HG03439 (cell line): ENCODE results near the gene CYSLTR2.

Source experiments
- ATAC-seq: cut with Tn5 transposase; IDR thresholded peaks from one replicate; pipeline ENCODE4 v1.9.1; 2021; ENCODE audit warnings: mild to moderate bottlenecking, moderate library complexity; ENCODE audit not compliant: unreplicated experiment

CYSLTR2 gene, protein sequence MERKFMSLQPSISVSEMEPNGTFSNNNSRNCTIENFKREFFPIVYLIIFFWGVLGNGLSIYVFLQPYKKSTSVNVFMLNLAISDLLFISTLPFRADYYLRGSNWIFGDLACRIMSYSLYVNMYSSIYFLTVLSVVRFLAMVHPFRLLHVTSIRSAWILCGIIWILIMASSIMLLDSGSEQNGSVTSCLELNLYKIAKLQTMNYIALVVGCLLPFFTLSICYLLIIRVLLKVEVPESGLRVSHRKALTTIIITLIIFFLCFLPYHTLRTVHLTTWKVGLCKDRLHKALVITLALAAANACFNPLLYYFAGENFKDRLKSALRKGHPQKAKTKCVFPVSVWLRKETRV

DNA sequence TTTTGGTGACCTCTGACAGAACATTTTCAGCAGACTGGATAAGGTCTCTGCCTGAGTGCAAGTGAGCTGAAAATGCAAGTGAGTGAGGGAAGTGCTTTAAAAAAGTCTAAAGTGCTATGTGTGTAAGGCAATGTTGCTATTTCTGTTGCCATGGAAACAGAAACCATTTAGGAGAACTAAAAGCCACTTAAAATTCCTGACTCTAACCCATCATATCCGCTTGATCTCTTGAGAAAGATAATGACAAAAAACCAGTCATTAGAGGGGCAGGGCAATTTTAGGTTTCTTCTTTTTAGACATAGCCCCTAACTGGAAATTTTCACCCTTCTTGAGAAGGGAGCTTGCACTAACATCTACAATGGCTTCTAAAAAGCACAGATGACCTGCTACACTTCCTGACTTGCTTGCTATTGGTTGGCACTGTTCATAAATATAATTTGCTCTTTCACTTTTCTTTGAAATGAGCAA is at the start of gene CYSLTR2:
CYSLTR2 (plus strand) TSS at position 458 of the 468 bp plus-strand sequence. CDS start 52,889 bp downstream, outside the sequence.
- ATAC-seq: no peak

DNA sequence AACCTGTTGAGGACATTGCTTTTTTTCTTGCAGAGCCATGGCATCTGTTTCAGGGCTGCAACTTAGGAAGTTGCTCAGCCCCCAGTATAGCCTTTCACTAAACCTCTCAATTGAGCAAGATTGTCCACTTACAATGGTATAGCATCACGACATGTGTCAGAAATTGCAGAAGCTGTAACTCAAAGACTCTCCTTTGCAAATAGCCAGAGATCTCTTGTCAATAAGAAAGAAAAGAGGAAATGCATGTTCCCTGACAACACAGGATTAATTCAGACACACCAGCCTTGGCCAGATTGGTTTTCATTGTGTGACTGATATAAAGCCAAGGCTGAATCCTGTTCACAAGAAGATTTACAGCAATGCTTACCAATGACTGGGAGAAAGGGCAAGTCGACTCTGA is 38.7 kb upstream of the CYSLTR2 start:
- no peak for ATAC-seq

DNA sequence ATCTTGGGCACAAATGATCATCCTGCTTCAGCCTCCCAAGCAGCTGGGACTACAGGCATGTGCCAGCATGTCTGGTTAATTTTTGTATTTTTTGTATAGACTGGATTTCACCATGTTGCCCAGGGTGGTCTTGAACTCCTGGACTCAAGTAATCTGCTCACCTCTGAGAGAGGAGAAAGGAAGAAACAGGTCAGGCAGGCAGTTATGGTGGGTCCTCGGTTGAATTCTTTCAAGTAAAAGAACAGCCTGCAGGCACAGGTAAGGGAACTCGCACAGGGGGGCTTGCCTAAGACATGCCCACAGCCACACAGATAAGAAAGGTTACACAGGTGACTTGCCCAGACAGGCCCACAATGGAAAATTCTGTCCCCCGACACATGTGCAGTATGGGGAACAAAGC is 34.8 kb upstream of the CYSLTR2 start:
- no peak for ATAC-seq

DNA sequence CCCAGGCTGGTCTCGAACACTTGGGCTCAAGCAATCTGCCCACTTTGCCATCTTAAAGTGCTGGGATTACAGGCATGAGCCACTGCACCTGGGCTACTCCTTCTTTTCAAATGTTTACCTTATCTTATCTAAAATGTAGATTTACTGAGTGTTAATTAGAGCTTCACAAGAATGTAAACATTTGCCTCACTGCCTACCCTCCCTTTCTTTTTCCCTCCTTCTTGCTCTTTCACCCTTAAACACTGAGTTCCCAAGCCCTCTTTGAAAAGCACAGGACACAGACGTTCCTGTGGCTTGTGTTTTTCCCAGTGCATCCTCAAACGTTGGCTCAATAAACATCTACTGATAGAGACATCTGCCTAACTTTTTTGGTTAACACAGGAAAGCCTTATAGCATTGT is 32.7 kb upstream of the CYSLTR2 start:
- no peak for ATAC-seq

DNA sequence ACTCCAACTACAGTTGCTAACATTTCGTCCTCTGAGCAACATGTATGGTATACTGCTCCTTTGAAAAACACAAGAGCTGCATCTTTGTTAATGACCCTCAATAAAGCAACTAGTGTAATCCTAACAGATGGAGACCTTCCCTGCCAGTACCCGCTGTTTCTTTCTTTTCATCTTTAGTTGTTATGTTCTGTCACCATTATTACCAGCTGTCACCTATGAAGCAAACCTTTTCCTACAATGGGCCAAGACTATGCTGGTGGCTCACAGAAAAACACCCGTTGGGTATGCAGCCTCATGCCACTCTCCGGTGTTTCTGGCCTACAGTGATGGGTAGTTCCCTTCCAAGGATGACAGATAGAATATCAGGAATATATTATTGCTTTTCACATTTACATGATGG is 29.7 kb upstream of the CYSLTR2 start:
- no peak for ATAC-seq

DNA sequence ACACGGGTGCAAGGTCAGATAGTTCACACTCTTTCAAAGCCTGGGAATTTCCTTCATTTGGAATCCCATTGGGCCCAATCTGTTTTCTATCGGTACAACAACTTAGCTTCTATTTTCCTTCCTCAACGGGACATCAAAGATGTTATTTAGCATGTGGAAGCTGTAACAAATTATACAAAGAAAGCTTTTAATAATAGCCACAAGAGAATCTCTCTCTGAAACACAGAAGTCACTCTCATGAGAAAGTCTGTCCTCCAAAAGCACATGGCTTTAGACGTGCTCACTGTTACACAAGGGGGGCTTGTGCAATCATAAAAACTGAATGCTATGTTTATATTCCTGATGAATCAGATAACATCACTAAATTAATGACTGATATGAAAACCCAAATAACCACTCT is 28.9 kb upstream of the CYSLTR2 start:
- ATAC-seq: no peak

DNA sequence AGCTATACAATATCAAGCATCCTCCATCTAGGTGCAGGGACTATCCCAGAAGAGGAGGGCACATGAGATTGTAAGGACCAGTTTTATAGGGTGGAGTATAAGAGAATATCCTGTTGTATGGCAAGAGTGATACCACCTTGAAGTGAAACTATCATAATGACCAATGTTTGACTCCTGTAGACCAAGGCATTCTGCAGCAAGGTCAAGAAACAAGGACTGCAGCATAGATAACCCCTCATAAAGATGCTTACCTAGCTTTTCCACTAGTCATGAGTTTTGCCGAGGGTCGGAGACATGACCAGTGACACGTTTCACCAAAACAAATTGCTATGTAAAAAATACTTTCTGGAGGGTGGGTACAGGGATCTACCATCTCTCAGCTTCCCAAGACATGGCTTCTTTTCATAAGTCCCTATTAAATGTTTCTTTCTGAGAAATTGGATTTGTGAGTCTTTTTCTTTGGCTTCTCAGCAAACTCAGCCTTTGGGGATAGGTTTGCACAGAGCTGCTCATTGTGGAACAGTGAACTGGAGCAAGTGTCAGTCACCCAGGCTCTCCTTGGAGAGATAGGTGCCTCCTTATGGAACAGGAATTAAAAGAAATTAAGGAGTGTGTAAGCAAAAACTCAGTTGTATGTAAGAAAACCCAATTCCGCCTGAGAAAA is 28.2 kb upstream of the CYSLTR2 start:
- no peak for ATAC-seq

DNA sequence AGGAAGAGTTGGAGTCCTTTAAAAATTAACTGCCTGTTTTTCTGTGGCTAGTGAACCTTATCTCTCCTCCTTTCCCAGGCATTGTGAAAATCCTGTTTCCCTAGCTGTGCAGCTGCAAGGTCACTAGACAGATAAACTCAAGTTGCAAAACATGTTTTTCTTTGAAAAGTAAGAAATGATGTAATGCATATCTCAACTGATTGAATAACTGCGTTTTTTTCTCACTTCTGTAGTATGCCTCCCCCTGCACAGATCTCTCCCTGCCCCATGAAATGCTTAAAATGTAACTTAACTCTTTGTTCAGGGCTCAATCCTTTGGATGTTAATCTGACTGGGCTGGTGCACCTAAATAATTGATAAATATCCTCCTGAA is 27.7 kb upstream of the CYSLTR2 start:
- ATAC-seq: no peak

DNA sequence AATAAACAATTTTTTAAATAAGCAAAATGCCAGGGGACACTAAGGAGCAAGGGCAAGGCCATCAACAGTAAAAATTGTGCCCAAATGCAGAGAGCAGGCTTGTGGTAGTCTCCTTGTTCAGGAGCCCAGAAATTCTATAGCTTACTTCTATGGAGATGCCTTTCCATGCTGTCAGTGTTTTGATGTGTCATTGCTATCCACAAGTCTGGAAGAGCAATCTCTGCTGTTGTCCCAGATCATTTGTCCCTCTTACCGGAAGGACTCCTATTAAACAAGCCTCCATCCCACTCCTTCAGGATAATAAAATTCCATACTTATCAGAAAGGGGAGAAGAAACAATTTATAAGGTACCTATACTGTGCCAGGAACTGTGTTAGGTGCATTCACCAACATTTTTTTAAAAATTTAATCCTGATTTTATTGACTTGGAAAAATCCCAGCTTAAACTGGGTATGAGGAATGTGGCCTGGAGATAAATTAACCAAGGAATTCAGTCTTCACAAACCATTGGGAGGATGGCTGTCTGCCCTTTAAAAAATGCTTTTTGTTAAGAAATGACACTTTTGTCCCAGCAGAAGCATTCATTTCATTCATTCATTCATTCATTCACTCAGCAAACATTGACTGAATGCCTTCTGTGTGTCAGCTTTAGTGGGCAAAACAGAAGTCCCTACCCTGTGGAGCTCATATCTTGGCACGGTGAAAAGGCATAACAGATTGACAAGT is 26.8 kb upstream of the CYSLTR2 start:
- no peak for ATAC-seq

DNA sequence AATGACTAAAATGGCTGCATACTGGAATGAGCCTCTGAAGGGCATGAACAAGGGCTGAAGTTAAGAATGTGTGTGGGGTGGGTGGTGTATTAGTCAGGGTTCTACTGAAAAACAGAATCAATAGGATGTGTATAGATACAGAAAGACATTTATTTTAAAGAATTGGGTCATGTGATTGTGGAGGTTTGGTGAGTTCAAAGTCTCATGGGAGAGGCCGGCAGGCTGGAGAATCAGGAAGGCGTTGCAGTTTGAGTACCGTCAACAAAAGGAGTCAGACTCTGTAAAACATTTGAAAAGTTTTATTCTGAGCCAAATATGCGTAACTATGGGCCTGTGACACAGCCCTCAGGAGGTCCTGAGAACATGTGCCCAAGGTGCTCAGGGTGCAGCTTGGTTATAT is 24.5 kb upstream of the CYSLTR2 start:
- ATAC-seq: no peak

DNA sequence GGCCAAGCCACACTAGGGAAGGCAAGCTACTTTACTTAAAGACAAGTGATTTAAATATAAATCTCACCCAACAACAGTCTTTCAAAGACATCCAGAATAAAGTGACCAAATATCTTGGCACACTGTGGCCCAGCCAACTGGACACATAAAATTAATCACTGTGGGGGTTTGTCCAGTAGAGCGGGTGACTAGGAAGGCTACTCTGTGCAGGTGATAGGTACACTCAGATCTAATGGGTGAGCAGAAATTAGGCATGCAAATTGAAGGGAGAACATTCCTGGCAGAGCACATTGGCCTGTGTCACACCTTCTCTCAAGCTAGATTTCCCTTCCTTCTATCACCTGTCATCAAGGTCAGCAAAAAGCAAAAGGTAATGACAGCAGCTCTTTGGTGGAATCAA is 23.4 kb upstream of the CYSLTR2 start:
- ATAC-seq: no peak

DNA sequence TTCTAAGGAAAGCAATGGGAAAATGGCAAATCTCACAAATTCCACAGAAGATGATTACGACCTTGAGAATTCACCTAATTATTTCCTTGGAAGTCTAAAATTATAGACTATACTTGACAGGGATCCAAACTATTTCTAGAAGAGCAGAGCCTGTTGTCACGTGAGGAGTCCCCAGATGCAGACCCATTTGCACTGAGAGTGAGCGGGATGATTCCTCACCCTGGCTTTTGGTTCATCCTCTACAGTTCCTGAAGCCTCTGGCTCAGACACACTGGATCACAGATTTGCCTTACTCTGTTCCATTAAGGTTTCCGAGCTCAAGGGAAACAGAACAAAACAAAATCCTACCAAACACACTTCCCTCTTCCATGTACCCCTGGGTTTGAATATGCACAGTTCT is 23.0 kb upstream of the CYSLTR2 start:
- no peak for ATAC-seq

DNA sequence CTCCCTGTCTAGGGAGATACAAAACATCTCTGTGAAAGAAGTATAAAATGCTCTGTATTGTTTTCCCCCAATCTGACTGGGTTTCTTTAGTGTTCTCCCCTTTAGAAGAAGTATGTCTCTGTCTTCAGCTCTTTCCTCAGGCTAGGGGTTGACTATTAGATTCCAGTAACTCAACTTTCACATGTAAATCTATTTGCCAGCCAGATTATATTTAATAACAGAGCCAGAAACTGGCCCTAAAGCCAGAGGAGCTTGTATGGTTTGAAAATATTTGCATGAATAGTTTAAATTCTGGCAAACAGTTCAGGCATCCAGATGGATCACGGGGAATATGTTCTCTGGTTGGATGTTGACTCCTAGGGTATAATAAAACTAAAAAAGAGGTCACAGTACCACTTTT is 22.3 kb upstream of the CYSLTR2 start:
- ATAC-seq: no peak

DNA sequence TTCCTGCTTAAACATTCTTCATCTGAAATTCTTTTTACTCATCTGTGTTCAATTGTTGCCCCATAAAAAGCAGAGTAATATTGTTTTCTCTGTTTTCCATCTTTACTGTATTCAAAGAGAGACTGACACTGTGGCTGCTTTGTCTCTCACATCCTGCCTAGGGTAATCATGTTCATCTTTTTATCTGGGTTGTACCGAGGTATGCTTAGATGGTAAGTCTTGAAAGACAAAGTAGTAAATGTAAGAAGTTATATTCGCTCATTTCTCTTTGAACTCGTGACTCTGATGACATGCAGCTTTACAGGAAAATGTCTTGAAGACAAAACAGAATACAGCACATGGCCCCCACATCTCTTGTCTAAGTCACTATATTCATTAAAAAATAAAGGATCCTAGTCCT is 20.0 kb upstream of the CYSLTR2 start:
- no peak for ATAC-seq

DNA sequence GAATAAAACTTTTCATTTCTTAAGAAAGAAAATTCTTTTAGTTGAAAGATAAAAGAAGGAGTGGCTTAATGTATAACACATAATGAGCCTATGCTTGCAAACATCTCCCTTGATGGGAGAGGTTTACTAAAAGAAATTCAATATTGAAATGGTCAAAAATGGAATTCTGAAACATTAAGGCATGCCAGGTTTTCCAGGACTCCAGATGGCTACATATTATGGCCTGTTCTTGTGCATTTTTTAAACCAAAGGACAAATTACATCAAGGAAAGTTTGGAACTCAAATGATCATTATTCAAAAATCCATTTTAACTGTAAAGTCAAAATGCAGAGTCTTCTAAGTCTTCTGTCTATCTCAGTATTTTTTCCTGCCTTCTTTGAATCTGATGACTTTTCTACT is 19.1 kb upstream of the CYSLTR2 start:
- ATAC-seq: no peak

DNA sequence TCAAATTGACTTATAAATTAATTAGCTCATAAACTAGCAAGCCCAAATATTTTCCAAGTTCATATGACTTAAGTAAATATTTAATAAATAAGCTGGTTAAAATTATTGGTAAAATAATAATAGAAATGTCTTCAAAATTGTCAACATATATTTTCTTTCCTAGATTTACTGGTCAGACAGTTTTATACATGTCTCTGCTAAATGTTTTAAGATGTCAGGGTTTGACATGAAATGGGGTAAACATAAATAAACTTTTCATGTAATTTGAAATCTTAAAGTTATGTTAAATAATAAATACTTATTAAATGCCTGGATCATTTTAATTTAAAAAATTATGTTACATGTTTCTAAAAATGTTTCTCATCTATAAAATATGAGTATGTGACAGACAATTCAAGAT is 18.3 kb upstream of the CYSLTR2 start:
- no peak for ATAC-seq

DNA sequence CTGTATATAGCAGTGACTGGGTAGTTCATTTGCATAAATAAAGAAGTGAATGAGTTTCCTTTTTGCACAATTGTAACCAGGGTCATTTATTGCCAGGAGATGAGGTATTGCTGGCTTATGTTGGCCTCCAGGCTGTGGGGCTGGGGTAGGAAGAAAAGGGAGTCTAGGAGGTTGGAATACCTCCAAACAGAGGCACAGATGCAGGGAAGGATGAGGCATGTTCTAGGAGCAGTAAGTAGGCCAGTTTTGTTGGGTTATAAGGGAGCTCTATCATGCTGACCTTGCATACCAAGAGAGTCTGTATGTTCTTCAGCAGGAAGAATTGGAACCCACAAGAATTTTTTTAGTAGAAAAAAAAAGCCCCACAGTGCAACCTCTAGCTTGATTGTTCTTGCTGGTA is 17.2 kb upstream of the CYSLTR2 start:
- ATAC-seq: no peak

DNA sequence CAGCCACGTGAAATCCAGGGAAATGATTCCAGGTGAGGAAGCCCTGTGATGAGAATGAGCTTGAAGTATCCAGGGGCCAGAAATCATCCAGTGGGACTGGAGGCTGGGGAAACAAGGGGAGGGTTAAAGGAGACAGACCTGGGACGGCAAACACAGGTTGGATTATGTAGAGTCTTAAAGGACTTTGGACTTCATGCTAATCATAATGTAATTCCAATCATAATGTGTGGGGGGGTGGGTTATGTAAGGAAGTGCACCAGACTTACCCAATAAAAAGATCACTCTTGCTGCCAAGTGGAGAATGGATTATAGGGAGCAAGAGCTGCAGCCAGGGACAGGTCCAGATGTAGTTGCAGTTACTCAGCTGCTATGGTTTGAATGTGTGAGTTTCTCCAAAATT is 16.1 kb upstream of the CYSLTR2 start:
- ATAC-seq: no peak

DNA sequence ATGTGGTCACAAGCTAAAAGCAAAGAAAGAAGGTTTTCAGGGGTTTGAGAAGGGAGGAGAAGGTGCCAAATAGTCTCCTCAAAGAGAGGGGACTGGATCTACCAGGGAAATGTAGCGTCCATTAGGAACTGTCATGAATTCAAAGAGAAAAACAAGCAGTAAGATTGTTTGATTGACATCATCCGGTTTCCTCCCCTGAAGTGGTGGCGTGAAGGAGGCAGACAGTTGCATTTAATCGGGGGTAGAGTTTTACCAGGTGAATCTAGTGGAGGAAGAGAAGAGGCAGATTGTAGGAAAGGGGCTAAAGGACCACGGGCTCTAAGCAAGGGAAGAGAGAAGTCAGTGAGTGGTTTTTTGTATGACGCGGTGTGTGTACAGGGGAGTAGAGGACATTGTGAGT is 13.0 kb upstream of the CYSLTR2 start:
- ATAC-seq: no peak

DNA sequence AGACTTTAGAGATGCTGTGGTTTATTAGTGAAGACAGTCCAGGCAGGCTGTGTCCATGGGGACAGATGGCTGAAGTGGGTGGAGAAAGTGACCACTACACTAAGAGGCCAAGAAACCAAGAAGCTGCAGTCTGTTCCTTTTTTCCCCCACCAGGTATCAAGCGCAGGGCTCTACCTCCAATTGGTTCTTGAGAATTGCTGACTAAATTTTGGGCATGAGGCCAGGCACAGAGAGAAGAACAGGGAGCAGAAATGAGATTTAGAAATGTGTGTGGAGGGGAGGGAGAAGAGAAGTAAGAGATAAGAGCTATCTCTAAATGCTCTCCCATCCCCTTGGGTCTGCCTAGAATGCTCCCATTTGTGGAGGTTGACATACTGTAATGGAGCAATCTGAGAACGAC is 12.3 kb upstream of the CYSLTR2 start:
- no peak for ATAC-seq

DNA sequence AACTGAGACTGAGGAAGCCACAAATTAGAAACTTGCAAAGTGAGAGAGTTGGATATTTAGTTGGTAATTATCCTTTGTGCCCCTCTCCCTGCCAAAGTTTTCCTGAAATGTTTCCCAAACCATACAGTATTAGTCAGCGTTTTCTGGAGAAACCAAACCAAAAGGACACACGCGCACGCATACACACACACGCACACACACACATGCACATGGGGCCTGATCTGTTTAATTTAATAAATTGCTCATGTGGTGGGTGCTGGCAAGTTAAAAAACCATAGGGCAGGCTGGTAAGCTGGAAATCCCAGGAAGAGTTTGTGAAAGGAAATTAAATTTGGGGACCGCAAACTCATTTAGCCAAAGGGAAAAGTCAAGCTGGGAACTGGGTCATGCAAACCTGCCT is 11.7 kb upstream of the CYSLTR2 start:
- ATAC-seq: no peak

DNA sequence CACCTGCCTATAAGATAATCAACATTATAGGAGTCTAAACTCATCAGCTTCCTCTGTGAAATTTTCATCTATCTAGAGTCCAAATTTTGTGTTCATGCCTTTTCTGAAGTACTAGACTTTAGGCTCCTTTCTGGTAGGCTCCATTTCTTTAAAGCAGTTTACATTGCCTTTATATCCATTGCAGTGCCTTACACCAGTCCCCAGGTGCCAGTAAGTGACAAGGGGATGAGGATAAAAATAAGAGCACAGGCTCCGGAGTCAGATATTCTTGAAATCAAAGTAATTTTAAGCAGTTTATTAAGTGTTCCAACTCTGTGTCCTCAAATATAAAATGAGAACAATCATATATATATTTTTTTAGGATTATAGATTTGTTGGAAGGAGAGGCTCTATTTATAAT is 10.6 kb upstream of the CYSLTR2 start:
- ATAC-seq: no peak
